Erythroblast (primary cell): ENCODE data around the gene TRAPPC2B.

Experiments
- GATA1 ChIP-seq: IDR thresholded peaks from 2 replicates; pipeline ENCODE4 v1.6.1; 2011; ENCODE audit warnings: low read depth, mild to moderate bottlenecking, control low read depth, low read length, moderate library complexity
- POLR2A ChIP-seq: IDR thresholded peaks from 2 replicates; pipeline ENCODE4 v1.6.1; 2011; ENCODE audit warnings: mild to moderate bottlenecking, low read length

- TF ChIP-seq POLR2A (no peak), GATA1 (no peak)
Observed at GRCh38 chr19:57321116-57321515, 42.2 kb upstream of the TRAPPC2B start.
